Activated CD8-positive, alpha-beta memory T cell treated with anti-CD3 and anti-CD28 coated beads, Interleukin-2, amount 50 U/mL, for 48 hours (primary cell): ENCODE measurements around the gene CSRNP2.
"Not testable (repeated sequence)": the region's sequence is repeated elsewhere in the genome, so short reads cannot be mapped to it uniquely, and the experiment has no call there.

Experiments
- DNase-seq: peaks from one replicate; pipeline ENCODE4 v3.0.0-alpha.2; 2020

The CSRNP2 gene, protein sequence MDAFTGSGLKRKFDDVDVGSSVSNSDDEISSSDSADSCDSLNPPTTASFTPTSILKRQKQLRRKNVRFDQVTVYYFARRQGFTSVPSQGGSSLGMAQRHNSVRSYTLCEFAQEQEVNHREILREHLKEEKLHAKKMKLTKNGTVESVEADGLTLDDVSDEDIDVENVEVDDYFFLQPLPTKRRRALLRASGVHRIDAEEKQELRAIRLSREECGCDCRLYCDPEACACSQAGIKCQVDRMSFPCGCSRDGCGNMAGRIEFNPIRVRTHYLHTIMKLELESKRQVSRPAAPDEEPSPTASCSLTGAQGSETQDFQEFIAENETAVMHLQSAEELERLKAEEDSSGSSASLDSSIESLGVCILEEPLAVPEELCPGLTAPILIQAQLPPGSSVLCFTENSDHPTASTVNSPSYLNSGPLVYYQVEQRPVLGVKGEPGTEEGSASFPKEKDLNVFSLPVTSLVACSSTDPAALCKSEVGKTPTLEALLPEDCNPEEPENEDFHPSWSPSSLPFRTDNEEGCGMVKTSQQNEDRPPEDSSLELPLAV

GRCh38 chr12:51083126-51083833, at the start of gene CSRNP2:
Gene CSRNP2 (minus strand): TSS chr12:51083596. CDS start chr12:51076561, 7,035 bp downstream.
- DNase-seq, result peak; percentile 98

DNA sequence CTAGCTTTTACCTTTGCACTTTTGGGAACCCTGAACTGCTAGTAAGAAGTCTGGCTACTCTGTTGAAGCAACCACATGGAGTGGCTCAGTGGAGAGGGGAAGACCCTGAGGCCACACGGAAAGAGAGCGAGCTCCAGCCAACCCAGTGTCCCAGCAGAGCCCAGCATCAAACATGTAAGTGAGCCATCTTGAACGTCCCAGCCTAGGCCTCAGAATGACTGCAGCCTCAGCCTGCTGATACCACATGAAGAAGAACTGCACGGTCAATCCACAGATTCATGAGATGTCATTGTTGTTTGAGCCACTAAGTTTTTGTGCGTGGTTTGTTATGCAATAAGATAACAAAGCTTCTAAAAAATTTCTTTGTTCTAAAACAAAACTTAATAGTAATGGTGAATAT, 49.3 kb upstream of the CSRNP2 start:
- DNase-seq, result no peak

GRCh38 chr12:51131745-51132521, 48.5 kb upstream of the CSRNP2 start:
- DNase-seq, result no peak

GRCh38 chr12:51128919-51129318, 45.5 kb upstream of the CSRNP2 start:
- no peak for DNase-seq

DNA sequence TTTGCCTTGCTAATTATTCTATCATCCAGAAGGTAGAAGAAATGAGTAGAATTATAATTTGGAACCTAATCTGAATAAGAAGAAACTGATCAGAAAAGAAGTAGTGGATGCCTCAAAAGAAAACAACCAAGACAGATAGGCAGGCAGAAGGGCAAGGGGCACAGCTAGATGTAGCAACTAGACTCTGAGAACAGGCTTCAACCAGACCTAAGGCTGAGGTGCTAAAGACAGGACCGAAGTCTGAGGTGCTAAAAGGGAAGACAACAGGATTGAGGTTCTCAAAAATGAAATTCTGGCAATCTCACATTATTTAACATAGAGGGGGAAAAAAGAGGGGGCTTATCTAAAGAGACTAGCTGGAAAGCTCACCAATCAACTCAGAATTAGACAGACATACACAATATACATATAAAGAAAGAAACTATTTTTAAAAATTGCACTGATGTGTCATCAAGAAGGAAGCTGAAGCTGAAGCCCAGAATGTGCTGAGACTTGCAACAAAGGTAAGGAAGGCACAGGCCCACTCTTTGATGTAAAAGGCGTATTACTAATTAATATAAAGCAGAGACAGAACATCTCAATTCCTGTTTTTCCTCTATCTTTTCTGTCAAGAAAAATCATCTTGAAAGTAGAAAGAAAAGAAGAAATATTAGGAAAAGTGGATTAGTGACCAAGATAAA, 43.8 kb upstream of the CSRNP2 start:
- DNase-seq, result no peak

DNA sequence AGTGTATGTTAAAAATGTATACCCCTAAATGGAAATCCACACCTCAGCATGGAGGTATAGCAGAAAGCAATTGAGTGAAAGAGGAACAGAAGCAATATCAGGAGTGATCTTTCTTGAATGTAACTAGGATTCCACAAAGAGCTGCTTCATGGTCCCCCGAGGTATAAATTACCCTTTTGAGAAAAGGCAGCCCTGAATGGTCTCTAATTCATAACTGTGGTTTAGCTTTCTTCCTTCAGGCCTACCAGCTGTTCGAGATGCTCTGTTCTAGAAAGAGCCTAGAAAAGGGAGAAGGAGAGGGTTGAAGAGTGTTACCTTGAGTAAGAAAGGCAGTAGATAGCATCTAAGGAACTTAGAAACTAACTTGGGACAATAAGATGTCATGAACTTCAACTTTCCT, 42.9 kb upstream of the CSRNP2 start:
- DNase-seq, result no peak

DNA sequence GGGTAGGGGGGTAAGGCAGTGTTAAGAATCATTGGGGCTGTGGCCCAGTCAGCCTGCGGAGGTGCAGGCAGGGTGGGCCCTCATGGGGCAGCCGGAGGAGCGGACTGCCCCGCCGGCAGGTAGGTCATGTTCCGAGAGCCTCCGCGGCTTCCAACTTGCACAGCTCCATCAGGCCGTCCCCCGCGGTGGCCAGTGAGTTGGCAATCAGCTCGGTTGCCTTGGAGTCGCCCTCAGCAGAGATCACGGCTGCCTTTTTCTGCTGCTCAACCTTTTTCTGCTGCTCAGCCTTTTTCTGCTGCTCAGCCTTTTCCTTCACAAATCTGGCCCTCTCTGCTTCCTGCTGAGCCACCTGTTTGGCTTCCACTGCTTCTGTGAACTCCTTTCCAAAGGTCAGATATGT, 41.1 kb upstream of the CSRNP2 start:
- DNase-seq, result no peak

DNA sequence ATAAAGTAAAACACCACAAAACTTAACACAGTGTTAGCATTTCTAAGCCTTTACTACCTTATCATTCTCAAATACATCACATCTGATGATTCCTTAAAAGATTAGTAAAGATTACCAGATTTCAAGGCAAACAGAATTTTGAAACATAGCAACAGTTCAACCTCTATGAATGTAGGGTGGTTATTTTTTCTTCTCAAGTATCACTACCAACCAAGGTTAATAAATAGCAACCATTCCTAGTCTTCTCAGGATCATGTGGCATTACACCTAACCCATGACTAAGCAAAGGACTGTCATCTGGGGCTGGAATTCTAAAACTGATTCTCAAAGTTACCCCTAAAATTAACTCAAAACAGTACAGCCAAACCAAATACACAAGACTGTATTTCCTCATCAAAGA, 39.4 kb upstream of the CSRNP2 start:
- DNase-seq, result no peak

DNA sequence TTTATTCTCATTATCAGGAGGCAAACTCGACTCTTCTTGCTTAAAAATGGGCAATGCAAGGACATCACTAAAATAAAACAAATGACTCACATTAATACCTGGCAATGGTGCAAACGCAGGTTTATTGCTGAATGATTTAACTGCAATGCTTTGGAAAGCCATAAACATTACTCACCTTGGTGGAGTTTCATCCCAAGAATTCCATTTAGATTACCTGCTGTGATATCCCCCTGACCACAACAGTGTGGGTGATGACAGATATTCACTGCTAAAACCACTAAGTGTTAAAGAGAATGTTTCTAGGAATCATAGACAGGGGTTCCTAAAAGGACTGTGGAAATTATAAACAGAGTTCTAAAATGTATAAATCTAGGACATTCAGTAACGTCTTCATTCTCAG, 35.3 kb upstream of the CSRNP2 start:
- no peak for DNase-seq

DNA sequence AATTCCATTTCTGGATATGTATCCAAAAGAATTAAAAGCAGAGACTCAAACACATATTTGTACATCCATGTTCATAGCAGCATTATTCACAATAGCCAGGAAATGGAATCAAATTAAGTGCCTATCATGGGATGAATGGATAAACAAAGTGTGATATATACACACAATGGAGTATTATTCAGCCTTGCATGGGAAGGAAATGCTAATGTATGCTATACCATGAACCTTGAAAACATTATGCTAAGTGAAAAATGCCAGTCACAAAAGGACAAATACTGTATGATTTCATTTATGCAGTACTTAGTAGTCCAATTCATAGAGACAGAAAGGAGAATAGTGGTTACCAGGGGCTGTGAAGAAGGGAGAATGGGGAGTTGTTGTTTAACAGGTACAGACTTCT, 32.1 kb upstream of the CSRNP2 start:
- DNase-seq, result no peak

DNA sequence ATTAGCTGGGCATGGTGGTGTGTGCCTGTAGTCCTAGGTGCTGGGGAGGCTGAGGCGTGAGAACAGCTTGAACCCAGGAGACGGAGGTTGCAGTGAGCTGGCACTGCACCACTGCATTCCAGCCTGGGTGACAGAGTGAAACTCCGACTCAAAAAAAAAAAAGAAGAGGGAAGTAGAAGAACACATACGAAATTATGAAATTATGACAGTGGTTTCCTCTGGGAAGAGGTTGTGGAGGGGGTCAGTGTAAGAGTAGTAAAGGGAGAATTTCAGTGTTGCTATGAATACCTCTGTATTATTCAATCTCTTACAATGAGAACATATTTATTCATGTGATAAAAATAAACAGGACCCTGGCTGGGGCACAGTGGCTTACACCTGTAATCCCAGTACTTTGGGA, 24.7 kb upstream of the CSRNP2 start:
- DNase-seq, result no peak

- DNase-seq, result no peak
Observed at GRCh38 chr12:51103977-51104376, 20.6 kb upstream of the CSRNP2 start.

DNA sequence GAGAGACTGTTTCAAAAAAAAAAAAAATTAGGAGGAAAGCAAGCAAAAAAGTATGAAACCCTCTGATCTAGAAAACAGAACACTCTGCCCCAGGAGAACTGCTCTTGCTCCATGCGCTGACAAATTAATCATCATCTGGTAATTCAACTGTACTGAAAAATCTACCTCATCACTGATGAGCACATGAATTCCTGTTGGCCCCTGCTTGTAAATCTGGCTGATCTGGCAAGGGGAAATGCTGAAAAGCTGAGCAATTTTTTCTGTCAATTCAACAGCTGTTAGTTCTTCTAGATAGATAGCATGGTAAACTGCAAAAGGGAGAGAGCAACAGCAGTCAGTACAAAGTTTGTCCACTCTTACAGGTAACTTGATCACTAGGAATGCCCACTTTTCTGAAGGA, 15.2 kb upstream of the CSRNP2 start:
- no peak for DNase-seq

- no peak for DNase-seq
Observed at GRCh38 chr12:51090705-51091229, 7.4 kb upstream of the CSRNP2 start.

- no peak for DNase-seq
Observed at GRCh38 chr12:51087818-51088217, 4.4 kb upstream of the CSRNP2 start.

DNA sequence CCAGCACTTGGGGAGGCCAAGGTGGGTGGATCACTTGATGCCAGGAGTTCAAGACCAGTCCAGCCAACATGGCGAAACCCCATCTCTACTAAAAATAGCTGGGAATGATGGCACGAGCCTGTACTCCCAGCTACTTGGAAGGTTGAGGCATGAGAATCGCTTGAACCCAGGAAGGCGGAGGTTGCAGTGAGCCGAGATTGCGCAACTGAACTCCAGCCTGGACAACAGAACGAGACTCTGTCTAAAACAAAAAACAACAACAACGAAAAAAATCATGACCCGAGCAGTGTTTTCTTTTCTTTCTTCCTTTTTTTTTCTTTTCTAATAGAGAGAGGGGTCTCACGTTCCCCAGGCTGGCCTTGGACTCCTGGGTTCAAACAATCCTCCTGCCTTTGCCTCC, 3.5 kb upstream of the CSRNP2 start:
- DNase-seq, result no peak

DNA sequence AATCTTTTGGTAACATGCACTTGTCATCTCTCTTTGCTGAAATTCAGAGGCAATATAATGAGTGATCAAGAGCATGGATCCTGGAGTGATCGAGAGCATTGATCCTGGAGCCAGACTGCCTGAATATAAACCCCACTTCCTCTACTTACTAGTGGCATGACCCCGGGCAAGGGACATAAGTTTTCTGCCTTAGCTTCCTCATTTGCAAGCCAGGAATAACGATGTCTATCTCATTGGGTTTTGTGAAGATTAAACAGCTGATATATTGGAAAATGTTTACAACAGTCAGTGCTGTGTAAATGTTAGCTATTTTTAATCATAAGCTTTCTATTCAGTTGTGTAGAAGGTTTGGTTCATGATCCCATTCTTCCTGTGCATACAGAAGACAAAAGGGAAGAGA, 2.4 kb upstream of the CSRNP2 start:
- no peak for DNase-seq

DNA sequence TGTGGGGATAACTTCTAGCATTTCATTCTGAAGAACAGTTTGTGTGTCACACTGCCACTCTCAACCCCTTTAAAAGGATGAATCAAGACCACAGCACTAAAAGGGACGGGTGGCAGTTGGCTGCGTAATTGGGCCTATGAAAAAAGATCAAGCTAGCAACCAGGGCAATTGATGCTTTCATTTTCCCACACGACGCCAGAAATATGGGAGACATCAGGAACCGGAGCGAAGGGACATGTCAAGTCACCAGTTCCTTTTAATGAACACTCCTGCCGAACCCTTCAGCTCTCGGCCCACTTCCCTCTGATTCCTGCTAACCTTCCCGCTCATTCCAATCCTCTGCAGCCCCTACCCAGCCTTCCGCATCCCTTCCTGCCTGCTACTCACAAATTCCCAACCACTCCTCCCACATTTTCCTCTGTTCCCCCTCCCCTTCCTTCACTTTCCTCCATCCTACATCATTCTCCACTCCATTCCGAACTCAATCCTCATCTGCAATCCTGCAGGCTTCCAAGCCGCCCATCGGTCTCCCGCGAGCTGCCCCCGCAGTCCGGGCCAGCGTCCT, 753 bp downstream of the CSRNP2 start:
- DNase-seq, result peak; percentile 60

DNA sequence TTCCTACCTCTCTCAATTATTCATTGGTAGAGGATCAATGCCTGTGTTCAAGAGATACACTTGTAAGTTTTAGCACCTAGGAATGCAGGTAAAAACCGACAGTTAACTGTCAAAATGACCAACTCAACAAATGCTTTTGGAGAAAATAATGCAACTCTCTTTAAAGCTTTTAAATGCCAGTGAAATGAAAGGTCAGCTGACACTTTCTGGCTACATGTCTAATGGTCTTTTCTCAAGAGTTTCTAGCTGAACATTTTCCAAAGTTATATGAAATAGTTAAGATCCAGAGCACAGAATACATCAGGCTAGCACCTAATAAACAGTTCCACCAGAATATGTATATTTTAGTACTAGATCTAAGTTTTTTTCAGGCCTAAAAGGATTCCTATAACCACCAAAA, 2.0 kb downstream of the CSRNP2 start:
- DNase-seq, result no peak

GRCh38 chr12:51080136-51080535, 3.3 kb downstream of the CSRNP2 start:
- no peak for DNase-seq

GRCh38 chr12:51078866-51079265, 4.5 kb downstream of the CSRNP2 start:
- DNase-seq, result not testable (repeated sequence)

DNA sequence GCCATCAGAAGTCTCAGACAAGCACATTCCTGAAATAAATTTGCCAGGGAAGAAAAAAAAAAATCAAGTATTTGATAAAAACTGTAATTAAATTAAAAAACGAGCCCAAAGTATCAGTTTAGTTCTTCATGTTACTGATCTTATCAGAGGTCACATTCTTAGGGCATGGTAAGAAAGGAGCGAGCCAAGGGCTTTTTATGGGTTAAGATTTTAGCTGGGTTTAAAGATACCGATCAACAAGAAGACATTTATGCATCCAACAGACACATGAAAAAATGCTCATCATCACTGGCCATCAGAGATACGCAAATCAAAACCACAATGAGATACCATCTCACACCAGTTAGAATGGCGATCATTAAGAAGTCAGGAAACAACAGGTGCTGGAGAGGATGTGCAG, 5.0 kb downstream of the CSRNP2 start:
- DNase-seq, result not testable (repeated sequence)
